Hematopoietic multipotent progenitor cell treated with erythropoietin and hydrocortisone succinate and interleukin-3 and kit ligand, for 17 days (in vitro differentiated cells): ENCODE measurements around the gene RPA3.

Experiments used
- DNase-seq: peaks from one replicate; pipeline ENCODE4 v3.0.0-alpha.2; 2015; ENCODE audit warnings: low spot score

RPA3 gene

GRCh38 chr7:7718492-7718891, at the start of gene RPA3:
TSS of gene RPA3 (minus strand) at chr7:7718607. CDS start at chr7:7640418, 78,189 bp downstream.
- no peak for DNase-seq

GRCh38 chr7:7766671-7767070, 48.3 kb upstream of the RPA3 start:
- peak; percentile 21 for DNase-seq

- DNase-seq, result no peak
Observed at GRCh38 chr7:7765422-7765821, 47.0 kb upstream of the RPA3 start.

- peak; percentile 18 for DNase-seq
Observed at GRCh38 chr7:7764520-7765396, 46.4 kb upstream of the RPA3 start.

GRCh38 chr7:7761974-7762779, 43.8 kb upstream of the RPA3 start:
- DNase-seq, result peak; percentile 73

GRCh38 chr7:7761340-7761973, 43.0 kb upstream of the RPA3 start:
- peak; percentile 78 for DNase-seq

- DNase-seq, result no peak
Observed at GRCh38 chr7:7757576-7757975, 39.2 kb upstream of the RPA3 start.

- no peak for DNase-seq
Observed at GRCh38 chr7:7756577-7756976, 38.2 kb upstream of the RPA3 start.

GRCh38 chr7:7751243-7752092, 33.1 kb upstream of the RPA3 start:
- DNase-seq, result no peak

GRCh38 chr7:7750571-7751242, 32.3 kb upstream of the RPA3 start:
- DNase-seq, result no peak

- DNase-seq, result peak; percentile 46
Observed at GRCh38 chr7:7746458-7746857, 28.1 kb upstream of the RPA3 start.

GRCh38 chr7:7745966-7746365, 27.6 kb upstream of the RPA3 start:
- DNase-seq, result no peak

GRCh38 chr7:7745258-7745657, 26.9 kb upstream of the RPA3 start:
- DNase-seq, result no peak

GRCh38 chr7:7742223-7742622, 23.8 kb upstream of the RPA3 start:
- no peak for DNase-seq

GRCh38 chr7:7740037-7740355, 21.6 kb upstream of the RPA3 start:
- no peak for DNase-seq

GRCh38 chr7:7739204-7740036, 21.0 kb upstream of the RPA3 start:
- no peak for DNase-seq

- DNase-seq, result no peak
Observed at GRCh38 chr7:7738622-7739021, 20.2 kb upstream of the RPA3 start.

GRCh38 chr7:7738177-7738576, 19.8 kb upstream of the RPA3 start:
- DNase-seq, result no peak

- DNase-seq, result no peak
Observed at GRCh38 chr7:7737674-7738073, 19.3 kb upstream of the RPA3 start.

GRCh38 chr7:7736671-7737070, 18.3 kb upstream of the RPA3 start:
- DNase-seq, result no peak
